Islet precursor cell (in vitro differentiated cells): ENCODE results near the gene SLC26A6.

Experiments used
- DNase-seq: peaks from one replicate; pipeline ENCODE4 v3.0.0-alpha.2; 2018

The SLC26A6 gene

GRCh38 chr3:48630833-48631232 is 4.4 kb downstream of the SLC26A6 start:
- no peak for DNase-seq

DNA sequence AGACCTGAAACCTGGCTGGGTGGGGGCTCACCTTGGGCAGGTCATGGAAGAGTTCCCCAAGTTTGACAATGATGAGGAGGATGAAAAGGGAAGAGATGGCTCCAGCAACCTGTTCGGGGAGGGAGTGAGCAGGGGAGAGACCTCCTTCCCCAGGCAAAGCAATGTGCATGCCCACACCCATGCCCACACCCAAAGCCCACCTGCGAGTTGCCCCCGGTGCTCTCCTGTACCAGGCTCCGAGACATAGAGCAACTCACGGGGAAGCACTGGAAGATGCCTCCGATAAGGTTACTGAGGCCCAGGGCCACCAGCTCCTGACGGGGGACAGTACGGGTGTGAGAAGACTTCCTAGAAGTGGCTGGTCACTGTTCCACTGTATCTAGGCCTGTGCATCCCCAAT is 4.9 kb downstream of the SLC26A6 start:
- no peak for DNase-seq

GRCh38 chr3:48629894-48630293 is 5.4 kb downstream of the SLC26A6 start:
- DNase-seq = no peak

DNA sequence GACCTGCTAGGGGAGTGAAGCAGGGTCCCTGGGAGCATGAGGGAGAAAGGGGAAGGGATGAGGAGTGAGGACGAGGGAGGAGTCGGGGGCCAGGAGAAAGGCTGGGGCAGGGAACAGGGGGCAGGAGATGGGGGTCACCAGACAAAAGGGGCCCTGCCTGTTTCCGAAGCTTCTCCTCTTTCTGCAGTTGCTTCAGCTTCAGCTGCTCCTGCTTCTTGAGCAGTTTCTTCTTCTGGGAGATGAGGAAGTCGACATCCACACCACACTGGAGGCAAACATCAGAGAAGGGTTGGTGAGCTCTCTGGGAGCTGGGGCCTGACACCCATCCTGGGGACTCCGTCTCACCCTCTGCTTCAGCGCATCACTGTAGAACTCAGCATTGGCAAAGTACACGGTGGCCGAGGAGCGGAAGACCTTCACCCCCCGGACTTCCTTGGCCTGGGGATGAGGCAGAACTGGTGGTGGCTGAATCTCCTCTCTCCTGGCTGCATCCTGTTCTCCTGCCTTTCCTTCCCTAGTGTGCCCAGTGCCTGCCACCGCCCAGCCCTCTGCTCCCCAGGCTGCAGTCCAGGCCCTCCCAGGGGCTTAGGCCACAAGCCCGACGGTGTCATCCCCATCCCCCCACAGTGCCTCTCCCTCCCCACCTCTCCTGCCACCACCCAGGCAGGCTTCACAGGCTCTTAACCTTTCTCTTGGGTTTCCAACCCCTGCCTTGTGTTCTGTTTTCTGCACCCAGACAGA is 6.8 kb downstream of the SLC26A6 start:
- DNase-seq = no peak

- no peak for DNase-seq
Measured at GRCh38 chr3:48625600-48625999, 9.7 kb downstream of the SLC26A6 start.

DNA sequence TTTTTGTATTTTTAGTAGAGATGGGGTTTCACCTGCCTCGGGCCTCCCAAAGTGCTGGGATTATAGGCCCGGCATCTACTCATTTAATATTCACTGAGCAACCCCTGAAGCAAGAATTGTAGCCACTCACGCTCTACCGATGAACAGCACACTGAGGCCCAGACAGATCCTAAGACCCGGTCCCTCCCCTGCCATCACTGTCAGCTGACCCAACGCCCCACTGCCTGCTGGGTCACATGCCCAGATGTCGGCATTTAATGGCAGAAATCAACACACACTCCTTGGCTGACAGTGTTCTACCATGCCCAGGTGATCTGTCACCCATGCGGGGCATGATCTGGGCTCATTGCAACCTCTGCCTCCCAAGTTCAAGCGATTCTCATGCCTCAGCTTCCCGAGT is 10.5 kb downstream of the SLC26A6 start:
- DNase-seq = no peak

- no peak for DNase-seq
Measured at GRCh38 chr3:48623851-48624547, 11.3 kb downstream of the SLC26A6 start.

GRCh38 chr3:48621461-48621869 is 13.8 kb downstream of the SLC26A6 start, which contains the start of gene TMEM89:
Gene TMEM89 (minus strand): TSS chr3:48621769. CDS start chr3:48621756, 13 bp downstream.
- no peak for DNase-seq

DNA sequence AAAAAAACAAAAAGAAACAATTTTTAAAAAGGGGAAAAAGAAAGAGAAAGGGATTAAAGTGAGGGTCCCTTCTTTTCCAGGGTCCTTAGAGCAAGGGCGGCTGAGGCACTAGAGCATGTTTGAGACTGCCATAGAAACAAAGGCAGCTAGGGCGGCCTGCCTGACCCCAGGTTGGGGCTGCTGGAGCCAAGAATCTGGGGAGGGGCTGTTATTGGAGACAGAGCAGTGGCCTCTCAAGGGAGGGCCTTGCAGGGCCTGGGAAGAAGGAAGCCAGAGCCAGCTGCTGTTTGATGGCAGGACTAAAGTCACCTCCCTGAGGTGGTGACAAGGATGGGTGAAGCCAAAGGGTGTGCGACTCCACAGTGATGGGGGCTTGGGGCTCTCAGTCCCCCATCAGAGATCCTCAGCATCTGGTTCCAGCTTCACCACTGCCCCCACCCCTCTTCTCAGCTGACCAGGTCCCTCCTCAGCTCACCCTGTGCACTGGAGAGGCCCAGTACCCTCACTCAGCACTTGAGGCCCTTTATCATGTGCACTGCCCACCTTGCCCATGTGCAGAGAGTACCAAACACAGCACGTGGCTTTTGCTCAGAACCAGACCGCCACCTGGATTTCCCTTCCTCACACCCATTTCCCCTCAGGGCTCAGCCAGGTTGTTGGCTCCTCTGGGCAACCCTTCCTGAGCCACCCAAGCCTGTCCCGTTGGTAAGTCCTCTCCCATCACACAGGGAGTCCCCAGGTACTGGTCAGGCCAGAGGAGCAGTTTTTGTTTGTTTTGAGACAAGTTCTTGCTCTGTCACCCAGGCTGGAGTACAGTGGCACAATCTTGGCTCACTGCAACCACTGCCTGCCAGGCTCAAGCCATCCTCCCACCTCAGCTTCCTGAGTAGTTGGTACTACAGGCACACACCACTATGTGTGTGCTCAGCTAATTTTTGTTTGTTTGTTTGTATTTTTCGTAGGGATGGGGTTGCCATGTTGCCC is 15.4 kb downstream of the SLC26A6 start:
- no peak for DNase-seq

DNA sequence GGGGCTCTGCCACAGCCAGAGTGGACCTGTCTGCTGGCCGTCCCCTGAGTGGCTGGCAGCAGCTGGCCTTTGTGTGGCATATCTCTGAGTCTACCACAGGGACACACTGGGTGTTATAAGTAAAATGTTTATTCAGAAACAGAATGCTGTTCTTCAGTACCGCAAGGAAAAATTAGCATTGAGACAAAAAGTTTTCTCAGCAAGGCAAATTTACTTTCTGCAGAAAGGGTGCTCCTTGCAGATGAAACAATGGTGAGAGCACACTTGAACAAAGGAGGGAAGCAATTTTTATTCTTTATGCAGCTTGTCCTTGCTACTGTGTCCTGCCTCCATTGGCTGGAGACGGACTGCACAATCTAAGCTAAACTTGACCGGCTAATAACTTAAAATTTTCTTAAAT is 17.7 kb downstream of the SLC26A6 start:
- DNase-seq = no peak

GRCh38 chr3:48614044-48614443 is 21.2 kb downstream of the SLC26A6 start:
- DNase-seq = no peak

DNA sequence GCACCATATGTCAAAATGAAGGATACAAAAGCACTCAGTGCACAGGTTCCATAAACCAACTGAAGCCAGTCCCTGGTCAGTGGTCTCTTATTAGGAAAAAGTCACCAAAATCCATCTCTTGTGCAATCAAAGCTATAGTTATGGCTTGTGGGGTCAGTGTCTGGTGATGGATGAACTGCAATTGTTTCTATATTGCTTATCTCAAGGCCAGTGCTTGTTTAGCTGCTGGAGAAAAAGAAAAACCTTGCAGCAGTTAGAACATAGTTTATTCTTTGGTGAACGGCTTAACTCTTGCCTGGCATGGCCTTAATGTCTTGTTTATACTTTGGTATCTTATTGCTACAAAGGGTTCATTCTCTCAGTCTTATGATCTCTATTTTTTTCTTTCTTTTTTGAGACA is 23.0 kb downstream of the SLC26A6 start:
- DNase-seq = no peak

GRCh38 chr3:48609088-48610005 is 25.9 kb downstream of the SLC26A6 start, which contains the start of gene UQCRC1:
Gene UQCRC1 (minus strand): TSS chr3:48609646. CDS start chr3:48609620, 26 bp downstream.
- DNase-seq = peak; percentile 97

- no peak for DNase-seq
Measured at GRCh38 chr3:48607519-48607918, 27.7 kb downstream of the SLC26A6 start.

DNA sequence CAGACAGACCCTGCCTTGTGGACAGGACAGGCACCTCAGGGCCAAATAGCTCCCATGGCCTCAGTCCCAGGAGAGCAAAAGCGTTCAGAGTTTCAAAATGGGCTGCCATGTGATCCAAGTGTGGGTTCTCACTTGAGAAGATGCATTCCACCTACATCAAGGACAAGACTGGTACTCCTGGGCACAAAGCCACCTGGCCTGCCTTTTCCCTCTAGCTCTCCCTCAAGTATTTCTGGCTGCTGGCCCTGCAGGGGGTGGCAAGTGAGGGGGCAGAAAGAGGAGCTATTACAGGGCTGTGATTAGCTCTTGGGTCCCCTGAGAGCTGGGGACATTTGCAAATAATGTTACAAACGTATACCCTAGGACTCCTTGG is 33.7 kb downstream of the SLC26A6 start:
- DNase-seq = no peak

GRCh38 chr3:48600711-48601621 is 34.3 kb downstream of the SLC26A6 start:
- DNase-seq = no peak

DNA sequence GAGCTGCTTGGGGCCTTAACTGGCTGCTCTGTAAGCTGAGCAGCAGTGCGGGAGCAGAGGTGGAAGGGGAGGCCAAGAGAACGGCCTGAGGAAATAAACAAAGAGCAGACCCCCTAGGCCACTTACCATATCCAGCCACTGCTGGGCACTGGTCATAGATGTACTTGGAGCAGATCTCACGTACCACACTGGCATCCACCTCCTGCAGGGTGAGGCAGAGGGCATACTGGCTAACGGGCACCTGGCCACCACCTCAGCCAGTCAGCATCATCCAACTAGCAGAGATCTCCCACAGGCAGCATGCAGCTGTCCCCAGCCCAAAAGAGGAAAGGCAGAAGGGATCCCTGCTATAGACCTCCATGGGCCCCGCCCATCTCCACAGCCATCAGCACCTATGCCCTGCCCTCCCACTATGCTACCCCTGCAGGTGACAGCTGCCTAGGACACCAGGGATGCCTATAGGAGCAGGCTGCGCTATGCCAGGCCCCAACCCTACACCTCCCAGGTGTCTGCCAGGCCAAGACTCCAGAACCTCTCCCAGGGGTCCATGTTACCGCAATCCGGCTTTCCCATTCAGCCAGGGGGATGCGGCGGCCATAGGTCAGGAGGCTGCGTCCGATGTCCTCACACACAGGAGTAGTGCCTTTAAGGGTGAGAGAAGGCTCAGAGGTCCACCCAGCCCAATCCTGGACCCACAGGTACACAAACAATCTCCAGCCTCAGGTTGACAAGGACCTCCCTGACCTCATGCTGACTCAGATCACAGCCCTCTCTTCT is 35.6 kb downstream of the SLC26A6 start:
- no peak for DNase-seq

DNA sequence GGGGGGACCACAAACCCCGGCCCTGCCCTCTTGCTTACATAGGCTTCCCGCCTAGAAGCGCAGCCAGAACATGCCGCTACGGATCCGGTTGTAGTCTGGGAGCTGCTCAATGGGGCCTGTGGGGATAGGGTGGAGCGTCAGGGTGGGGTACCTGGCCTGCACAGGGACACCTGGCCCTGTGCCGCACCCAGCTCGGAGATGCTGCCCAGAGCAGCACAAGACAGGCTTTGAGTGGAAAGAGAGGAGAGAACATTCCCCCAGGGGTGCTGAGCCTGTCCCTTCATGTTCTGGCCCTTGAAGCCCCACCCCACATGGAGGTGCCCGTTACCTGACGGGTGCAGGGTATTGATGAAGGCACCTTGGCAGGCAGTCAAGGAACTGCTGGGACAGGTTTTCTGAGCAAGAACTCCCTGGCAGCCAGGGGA is 36.2 kb downstream of the SLC26A6 start:
- no peak for DNase-seq

DNA sequence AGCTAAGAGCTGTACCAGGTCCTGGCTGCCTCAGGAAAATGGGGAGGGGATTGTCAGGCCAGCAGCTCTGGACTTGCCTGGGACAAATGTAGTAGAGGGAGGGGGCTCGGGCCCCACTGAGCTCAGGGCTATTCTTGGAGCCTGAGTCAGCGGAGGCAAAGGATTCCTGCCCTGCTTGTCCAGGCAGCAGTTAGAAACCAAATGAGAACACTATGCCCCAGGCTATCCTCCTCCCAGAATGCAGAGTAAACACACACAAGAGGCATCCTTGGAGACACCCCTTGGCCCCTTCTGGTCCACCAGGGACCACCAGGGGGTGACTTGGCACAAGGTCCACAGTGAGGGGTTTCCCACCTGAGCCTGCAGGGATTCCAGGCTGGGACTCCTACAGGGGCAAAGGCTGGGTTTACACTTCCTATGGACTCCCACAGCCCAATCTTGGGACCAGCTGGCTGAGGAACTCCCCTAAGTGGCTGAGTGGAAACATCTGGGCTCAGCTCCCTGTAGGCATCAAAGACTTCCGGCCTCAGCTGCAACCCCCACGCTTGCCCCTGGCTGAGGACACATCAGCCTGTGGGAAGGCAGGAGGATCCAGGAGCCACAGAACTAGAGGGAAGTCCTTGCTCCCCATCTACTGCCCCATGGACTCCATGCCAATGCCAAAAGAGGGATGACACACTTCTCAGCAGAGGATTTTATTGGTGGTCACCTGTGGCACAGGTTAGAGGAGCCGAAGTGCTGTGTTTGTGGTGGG is 36.8 kb downstream of the SLC26A6 start:
- DNase-seq = peak; percentile 99
